Left lung (tissue), 10 donors: ENCODE data around the gene STARD8. TPM values are rescaled to one million over a fixed set of nuclear protein-coding genes. Genes with fewer than 3 reads are reported as not detected.

Source experiments
- ATAC-seq: fragments of 200-7000 bp; cut with Tn5 transposase; one replicate; pipeline ENCODE4 v1.9.1; 2020; ENCODE audit warnings: moderate library complexity
- DNase-seq, 4 donors: peaks; one replicate each; pipeline ENCODE4 v3.0.0-alpha.2; 2013 to 2020
- H3K27ac ChIP-seq, 2 donors: fragments of 200-600 bp; sonication (generic) in 1 of 2; one replicate each; pipeline versions ENCODE4 v1.5.0 to v1.8.0; 2020 to 2021
- H3K27me3 ChIP-seq, 2 donors: fragments of 200-600 bp; sonication (generic) in 1 of 2; one replicate each; pipeline versions ENCODE4 v1.5.0 to v1.8.0; 2020 to 2021
- H3K36me3 ChIP-seq, 2 donors: fragments of 200-600 bp; sonication (generic) in 1 of 2; one replicate each; pipeline versions ENCODE4 v1.5.0 to v1.8.0; 2020 to 2021
- H3K4me1 ChIP-seq, 2 donors: fragments of 200-600 bp; one replicate each; pipeline ENCODE4 v1.8.0; 2021
- H3K4me3 ChIP-seq, 2 donors: fragments of 200-600 bp; sonication (generic) in 1 of 2; one replicate each; pipeline versions ENCODE4 v1.5.0 to v1.8.0; 2020 to 2021; ENCODE audit warnings: mild to moderate bottlenecking in 1 of 2
- H3K9me3 ChIP-seq, 2 donors: fragments of 200-600 bp; sonication (generic) in 1 of 2; one replicate each; pipeline versions ENCODE4 v1.5.0 to v1.8.0; 2020 to 2021
- intact Hi-C, 2 donors: fragments of 100-400 bp; cut with DNase I; formaldehyde crosslinking; loops; one replicate each; pipeline versions ENCODE4 v1.11.2 to v1.14.2; 2022
- polyA plus RNA-seq, 6 donors: library from polyadenylated mRNA; unstranded; fragments of 120-200 nt; gene quantifications; one replicate each; pipeline ENCODE4 v1.2.1, GENCODE V29; 2013; ENCODE audit not compliant: insufficient read length in 6 of 6
- total RNA-seq, 2 donors: library from RNA; stranded (reverse); fragmentation: NEBNext Ultra II Directional; extraction: Animal tissue kit (Norgen Biotek cat#: 25700); gene quantifications; one replicate each; pipeline ENCODE4 v1.2.1, GENCODE V29; 2021
- TF ChIP-seq, protein P1 (sequence below), 2 donors: fragments of 200-600 bp; sonication (generic) in 1 of 2; IDR thresholded peaks; one replicate each; pipeline versions ENCODE4 v1.5.0 to v1.8.0; 2021; ENCODE audit warnings: antibody characterized with exemption in 2 of 2
- donor health status: DM: no; HTN: yes; CAD: no.
- donor health status: DM: no; HTN: no; CAD: no.

STARD8 gene
- total and polyA plus RNA-seq, 8 donors, result 11.9 to 19.8 (median 15.0) TPM

DNA sequence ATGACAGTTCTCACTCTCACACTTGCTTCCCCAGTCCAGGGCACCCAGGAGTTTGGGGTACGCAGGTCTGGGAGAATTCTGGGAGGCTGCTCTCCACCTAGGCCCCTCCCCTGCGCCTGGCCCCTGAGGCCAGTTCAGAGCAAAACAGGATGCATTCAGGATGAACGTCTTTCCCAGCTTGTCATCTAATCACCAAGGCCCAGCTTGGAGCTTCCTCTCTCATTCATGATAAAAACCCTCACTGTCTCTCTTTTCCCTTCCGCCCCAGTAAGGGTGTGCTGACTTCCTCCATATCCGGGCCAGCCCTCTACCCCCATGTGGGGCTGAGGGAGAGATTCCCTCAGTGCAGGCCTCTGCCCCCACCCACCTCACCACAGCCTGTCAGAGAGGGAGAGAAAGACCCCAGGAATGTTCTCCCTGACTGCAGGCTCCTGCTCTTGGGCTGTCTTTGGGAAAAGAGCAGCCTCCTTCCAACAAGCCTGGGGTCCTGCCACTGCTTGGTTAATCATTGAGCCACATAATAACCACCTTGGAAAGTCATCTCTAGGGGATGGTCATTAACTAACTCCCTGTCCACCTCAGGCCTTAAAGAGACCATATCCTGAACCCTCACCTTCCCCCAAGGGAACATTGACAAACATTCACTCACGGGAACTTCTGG, 50.1 kb downstream of the STARD8 start:
- Histone ChIP-seq H3K27ac (peak overlapping the region in 1 of 2 donors; percentile 80), H3K9me3 (no peaks in the 10 kb centered on the region), H3K27me3 (no peaks in the 10 kb centered on the region), H3K4me3 (no peak overlapping the region), H3K4me1 (peaks cover 0 to 48% of the 10 kb centered on the region in 2 donors), H3K36me3 (no peaks in the 10 kb centered on the region)
- TF ChIP-seq, protein P1, sequence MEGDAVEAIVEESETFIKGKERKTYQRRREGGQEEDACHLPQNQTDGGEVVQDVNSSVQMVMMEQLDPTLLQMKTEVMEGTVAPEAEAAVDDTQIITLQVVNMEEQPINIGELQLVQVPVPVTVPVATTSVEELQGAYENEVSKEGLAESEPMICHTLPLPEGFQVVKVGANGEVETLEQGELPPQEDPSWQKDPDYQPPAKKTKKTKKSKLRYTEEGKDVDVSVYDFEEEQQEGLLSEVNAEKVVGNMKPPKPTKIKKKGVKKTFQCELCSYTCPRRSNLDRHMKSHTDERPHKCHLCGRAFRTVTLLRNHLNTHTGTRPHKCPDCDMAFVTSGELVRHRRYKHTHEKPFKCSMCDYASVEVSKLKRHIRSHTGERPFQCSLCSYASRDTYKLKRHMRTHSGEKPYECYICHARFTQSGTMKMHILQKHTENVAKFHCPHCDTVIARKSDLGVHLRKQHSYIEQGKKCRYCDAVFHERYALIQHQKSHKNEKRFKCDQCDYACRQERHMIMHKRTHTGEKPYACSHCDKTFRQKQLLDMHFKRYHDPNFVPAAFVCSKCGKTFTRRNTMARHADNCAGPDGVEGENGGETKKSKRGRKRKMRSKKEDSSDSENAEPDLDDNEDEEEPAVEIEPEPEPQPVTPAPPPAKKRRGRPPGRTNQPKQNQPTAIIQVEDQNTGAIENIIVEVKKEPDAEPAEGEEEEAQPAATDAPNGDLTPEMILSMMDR (IDR thresholded peaks at IDR 0.05), result no peak
- ATAC-seq, result no peak
- no peak for DNase-seq
- intact Hi-C loops, result no loop called here

DNA sequence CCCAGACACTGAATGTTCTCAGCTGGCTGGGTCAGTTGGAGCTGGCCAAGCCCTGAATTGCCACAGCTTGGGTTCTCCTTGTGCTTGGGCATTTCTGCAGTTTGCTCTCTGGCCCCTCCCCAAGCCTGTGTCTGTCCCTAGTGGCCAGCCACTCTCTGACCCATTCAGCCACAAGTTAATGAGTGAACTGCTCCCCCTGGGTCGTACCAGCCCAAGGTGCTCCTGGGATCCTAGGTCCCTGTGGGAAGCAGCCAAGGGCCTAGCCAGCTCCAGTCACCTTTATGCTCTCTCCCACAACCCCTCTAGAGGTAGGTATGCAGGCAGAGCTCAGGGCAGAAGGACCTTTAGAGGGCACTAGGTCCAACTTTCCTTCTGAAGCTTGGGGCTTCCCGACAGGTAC, 51.5 kb downstream of the STARD8 start:
- DNase-seq, result no peak
- H3K4me1 ChIP-seq, result peaks cover 0 to 48% of the 10 kb centered on the region in 2 donors
- H3K27ac ChIP-seq, result peak overlapping the region in 1 of 2 donors; percentile 80
- ATAC-seq, result no peak
- intact Hi-C loops, result no loop called here
- no peaks in the 10 kb centered on the region for H3K27me3 ChIP-seq
- no peak overlapping the region for H3K4me3 ChIP-seq
- TF ChIP-seq, protein P1 (IDR thresholded peaks at IDR 0.05), result no peak
- H3K9me3 ChIP-seq, result no peaks in the 10 kb centered on the region
- H3K36me3 ChIP-seq, result no peaks in the 10 kb centered on the region

DNA sequence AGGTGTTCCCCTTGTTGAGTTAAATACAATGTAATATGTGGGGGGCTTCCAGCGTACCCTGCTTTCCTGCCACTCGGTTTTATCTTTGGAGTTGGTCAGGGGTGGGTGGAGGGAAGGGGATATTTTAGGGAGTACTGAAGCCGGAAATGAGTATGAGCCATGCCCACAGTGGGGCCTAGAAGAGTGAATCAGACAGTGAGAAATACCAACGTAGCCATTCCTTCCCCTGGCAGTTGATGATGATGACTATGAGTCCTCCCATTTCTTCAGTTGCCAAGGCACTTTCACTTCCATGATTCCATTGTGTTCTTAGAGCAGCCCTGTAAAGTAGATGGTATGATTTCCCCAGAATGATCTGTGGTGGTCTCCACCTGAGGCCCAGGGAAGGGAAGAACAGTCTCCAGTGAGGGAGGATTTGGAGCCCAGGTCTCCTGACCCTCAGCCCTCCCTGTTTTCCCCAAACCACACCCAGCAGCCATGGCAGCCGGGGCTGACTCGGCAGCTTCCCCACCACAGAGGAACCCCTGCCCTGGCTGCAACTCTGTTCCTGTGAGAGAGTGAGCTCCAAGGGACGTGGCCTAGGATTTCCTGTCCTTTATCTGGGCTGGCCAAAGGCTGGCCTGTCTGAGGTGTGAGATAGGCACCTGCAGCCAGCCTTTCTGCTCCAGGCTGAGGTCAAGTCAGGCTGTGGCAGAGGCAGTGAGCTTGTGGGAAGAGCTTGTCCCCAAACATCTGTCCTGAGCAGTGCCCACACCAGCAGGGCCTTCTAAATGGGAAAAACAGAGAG, 52.7 kb downstream of the STARD8 start:
- intact Hi-C loops, result no loop called here
- DNase-seq (no peak), ATAC-seq (peak; percentile 36)
- Histone ChIP-seq H3K36me3 (no peaks in the 10 kb centered on the region), H3K4me3 (no peak overlapping the region), H3K9me3 (no peaks in the 10 kb centered on the region), H3K27me3 (no peaks in the 10 kb centered on the region), H3K27ac (peak overlapping the region; percentile 56 to 80), H3K4me1 (peaks cover 0 to 58% of the 10 kb centered on the region in 2 donors)
- TF ChIP-seq, protein P1 (IDR thresholded peaks at IDR 0.05), result no peak

DNA sequence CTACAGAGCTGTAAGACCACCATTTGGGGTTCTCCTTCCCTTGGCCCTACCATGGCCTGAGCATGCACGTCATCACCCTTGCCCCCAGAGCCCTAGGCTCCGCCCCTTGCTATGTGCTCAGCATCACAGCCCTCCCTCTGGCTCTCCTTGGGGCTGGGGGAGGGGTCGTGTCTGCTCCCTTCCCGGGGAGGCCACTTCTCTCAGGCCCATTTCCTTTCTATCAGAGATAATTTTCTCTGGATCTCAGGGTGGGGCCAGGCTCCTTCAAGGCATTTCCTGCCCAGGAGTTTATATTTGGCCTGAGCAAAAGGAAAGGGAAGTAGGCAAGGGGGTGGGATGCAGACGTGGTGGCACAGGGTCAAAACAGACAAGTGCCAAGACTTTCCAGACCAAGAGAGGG, 55.9 kb downstream of the STARD8 start:
- no peak overlapping the region for H3K4me3 ChIP-seq
- no peaks in the 10 kb centered on the region for H3K36me3 ChIP-seq
- H3K9me3 ChIP-seq, result no peaks in the 10 kb centered on the region
- peaks cover 0 to 34% of the 10 kb centered on the region in 2 donors for H3K4me1 ChIP-seq
- H3K27ac ChIP-seq, result peak overlapping the region in 1 of 2 donors; percentile 63
- TF ChIP-seq, protein P1 (IDR thresholded peaks at IDR 0.05), result no peak
- intact Hi-C loops, result no loop called here
- ATAC-seq (peak; percentile 14), DNase-seq (no peak)
- H3K27me3 ChIP-seq, result no peaks in the 10 kb centered on the region

DNA sequence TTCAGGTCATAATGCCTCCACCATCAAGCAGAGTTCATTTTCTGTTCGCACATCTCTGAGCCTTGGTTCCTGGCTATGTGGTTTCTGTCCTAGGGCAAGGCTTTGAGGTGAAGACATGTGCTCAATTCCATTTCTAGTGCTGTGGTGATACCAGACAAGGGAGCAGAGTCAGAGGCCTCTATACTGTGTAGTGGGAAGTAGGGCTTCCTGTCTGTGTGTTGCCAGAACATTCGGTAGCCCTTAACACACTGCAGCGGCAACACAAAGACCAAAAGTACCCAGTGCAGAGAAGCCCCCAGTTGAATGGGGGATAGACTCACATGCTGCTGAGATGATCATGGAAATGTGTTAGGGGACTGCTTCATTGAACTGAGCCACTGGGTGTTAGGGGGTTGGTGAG, 56.4 kb downstream of the STARD8 start:
- no peak for DNase-seq
- TF ChIP-seq, protein P1 (IDR thresholded peaks at IDR 0.05), result no peak
- Histone ChIP-seq H3K36me3 (no peaks in the 10 kb centered on the region), H3K4me3 (no peak overlapping the region), H3K27me3 (no peaks in the 10 kb centered on the region), H3K27ac (peak overlapping the region; percentile 19 to 63), H3K9me3 (no peaks in the 10 kb centered on the region), H3K4me1 (peaks cover 0 to 34% of the 10 kb centered on the region in 2 donors)
- ATAC-seq, result peak; percentile 37
- intact Hi-C loops, result no loop called here
